NCI-H1694 treated with DMSO at 0.1 percent for 48 hours (cell line): ENCODE data around the gene NFATC1.
"Not testable (repeated sequence)": the region's sequence is repeated elsewhere in the genome, so short reads cannot be mapped to it uniquely, and the experiment has no call there.

Experiments used
- DNase-seq: peaks from one replicate; lab custom pipeline; 2025; lab: John Stamatoyannopoulos, UW

Gene NFATC1

DNA sequence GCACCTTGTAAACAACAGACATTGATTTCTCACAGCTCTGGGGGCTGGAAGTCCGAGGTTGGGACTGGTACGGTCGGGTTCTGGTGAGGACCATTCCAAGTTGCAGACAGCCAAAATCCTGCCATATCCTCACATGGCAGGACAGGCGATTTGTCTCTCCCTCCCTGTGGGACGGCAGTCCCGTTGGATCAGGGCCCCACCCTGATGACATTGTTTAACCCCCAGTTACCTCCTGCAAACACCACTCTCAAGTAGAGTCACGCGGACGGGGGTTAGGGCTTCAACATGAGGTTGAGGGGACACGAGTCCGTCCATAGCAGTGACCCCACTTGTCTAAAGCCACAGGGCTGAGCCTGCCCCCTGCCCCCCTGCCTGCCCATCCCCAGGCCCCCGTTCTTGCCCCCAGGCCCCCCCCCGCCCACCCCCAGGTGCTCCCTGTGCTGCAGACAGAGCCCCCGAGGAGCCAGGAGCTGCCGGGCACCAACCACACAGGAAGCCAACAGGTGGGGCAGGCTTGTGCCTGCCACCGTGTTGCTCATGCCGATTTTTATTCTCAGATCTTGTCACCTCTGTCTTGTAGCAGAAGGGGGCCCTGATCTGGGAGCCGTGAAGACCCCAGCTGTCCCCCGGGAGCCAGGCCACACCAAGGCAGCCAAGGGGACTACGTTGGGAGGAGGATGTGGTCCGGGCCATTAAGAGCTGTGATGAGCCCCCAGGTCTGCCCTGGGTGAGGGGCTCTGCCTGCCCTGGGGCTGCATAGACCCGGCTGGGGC lies 82.2 kb downstream of the NFATC1 start:
- DNase-seq = no peak

GRCh38 chr18:79478484-79479115 lies 82.9 kb downstream of the NFATC1 start:
- DNase-seq = no peak

- DNase-seq = no peak
Measured at GRCh38 chr18:79479116-79479760, 83.5 kb downstream of the NFATC1 start.

DNA sequence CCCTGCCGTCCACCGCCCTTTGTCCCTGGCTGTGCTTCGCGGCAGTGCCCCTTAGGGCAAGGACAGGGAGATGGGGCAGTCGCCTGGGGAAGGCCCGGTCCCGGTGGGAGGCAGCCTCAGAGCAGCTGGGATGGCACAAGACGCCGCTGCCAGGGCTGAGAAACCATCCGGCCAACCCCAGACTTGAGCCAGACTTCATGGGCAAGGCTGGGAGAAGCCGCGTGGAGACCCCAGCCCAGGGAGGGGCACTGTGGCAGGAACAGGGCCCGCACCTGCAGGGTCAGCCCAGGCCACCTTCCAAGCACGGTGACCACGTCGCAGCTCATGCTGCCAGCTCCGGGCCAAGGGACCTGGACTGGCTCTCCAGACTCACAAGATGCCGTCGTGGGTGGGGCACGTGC lies 84.0 kb downstream of the NFATC1 start:
- no peak for DNase-seq

- DNase-seq = no peak
Measured at GRCh38 chr18:79480171-79481045, 84.7 kb downstream of the NFATC1 start.

DNA sequence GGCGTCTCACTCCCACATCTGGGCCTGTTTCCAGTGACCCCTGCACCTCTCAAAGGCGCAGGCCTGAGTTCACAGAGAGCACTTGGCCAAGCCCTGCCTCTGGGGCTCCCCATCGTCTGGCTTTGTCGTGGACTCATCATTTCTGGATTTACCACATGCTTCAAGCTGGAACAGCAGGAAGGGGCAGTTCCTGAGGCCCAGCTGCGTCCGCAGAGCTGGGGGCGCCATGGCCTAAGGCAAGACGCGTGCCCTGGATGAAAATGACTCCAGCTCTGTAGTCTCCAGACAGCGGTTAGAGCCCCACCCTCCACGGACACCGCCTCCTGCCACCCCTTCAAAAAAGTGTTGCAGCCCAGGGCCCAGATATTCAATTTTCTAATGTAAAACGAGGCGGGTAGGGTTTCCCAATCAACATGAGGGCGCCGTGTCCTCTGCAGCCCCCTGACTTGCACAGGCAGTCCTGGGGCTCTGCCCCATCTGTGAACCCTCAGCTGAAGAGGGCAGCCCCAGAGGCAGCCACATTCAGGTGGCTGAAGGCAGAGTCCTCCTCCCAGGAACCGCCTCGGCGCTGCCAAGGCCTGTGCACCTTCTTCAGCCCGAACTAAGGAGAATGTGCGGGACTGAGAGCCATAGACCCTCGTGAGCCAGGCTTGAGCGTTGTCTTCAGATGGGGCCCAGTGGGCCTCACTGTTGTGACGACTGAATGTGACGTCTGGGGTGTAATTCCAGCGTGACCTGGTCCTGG lies 85.5 kb downstream of the NFATC1 start:
- no peak for DNase-seq

- DNase-seq = not testable (repeated sequence)
Measured at GRCh38 chr18:79483393-79483792, 87.7 kb downstream of the NFATC1 start.

- no peak for DNase-seq
Measured at GRCh38 chr18:79483971-79484491, 88.3 kb downstream of the NFATC1 start.

GRCh38 chr18:79484661-79485621 lies 89.2 kb downstream of the NFATC1 start:
- DNase-seq = no peak

- peak; percentile 29 for DNase-seq
Measured at GRCh38 chr18:79485788-79486355, 90.1 kb downstream of the NFATC1 start.

DNA sequence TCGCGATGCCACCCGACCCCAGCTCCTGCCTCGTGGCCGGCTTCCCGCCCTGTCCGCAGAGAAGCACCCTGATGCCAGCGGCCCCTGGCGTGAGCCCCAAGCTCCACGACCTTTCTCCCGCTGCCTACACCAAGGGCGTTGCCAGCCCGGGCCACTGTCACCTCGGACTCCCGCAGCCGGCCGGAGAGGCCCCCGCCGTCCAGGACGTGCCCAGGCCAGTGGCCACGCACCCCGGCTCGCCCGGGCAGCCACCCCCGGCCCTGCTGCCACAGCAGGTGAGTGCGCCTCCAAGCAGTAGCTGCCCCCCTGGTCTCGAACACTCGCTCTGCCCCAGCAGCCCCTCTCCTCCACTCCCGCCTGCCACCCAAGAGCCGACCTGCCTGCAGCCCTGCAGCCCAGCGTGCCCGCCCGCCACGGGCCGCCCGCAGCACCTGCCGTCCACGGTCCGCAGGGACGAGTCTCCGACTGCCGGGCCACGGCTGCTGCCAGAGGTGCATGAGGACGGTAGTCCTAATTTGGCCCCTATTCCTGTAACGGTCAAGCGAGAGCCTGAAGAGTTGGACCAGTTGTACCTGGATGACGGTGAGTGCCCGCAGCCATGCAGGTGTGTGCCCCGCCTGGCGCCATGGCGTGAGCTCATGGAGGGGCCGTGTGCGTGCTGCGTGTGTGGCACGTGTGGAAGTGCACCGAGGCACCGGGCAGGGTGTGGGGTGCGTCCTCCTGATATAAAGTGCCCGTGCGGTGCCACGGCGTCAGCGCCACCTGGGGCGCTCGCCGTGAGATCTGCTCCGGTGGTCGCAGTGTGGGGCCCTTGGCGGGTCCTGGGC lies 90.8 kb downstream of the NFATC1 start:
- no peak for DNase-seq

DNA sequence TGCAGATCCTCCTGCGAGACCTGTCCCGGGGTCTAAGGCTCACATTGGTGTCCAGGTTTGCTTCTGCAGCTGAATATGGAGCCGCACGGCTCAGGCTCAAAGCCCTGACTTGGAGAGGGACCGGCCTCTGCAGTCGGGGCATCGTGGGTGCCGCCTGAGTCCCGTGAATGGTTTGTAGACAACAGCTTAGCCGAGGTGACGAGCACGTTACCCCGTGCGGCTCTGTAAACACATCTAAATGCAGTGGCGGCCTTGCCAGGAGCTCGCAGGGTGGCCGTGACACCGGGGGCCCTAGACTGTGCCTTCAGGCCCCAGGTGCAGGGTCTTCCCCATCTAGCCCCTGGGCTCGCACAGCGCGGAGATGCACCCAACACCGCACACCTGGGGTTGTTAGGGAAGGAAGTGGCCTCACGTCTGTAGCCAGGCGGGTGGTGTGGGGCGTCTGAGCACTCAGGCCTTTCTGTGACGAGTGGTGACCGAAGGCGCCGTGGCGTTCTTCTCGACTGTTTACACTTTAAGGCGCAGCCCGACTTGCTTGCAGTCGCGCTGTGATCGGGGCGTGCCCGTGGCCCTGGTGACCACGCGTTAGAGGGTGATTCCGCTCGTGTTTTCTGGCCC lies 91.6 kb downstream of the NFATC1 start:
- DNase-seq = no peak

DNA sequence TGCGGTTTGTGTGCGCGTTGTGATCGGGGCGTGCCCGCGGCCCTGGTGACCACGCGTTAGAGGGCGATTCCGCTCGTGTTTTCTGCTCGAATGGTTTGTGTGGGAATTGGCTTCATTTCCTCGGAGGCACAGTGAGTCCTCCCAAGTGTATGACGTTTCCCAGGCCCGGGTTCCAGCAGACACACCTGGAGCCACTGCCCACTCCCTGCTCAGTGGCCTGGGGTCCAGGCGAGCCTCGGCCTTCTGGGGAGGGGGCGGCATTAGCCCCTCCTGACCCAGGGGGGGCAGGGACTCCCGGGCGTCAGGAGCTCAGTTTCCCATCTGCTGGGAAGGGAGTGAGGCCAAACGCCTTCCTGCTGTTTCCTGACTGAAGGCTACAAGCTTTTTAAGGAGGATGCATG lies 92.1 kb downstream of the NFATC1 start:
- DNase-seq = no peak

- DNase-seq = no peak
Measured at GRCh38 chr18:79488311-79489050, 92.8 kb downstream of the NFATC1 start.

DNA sequence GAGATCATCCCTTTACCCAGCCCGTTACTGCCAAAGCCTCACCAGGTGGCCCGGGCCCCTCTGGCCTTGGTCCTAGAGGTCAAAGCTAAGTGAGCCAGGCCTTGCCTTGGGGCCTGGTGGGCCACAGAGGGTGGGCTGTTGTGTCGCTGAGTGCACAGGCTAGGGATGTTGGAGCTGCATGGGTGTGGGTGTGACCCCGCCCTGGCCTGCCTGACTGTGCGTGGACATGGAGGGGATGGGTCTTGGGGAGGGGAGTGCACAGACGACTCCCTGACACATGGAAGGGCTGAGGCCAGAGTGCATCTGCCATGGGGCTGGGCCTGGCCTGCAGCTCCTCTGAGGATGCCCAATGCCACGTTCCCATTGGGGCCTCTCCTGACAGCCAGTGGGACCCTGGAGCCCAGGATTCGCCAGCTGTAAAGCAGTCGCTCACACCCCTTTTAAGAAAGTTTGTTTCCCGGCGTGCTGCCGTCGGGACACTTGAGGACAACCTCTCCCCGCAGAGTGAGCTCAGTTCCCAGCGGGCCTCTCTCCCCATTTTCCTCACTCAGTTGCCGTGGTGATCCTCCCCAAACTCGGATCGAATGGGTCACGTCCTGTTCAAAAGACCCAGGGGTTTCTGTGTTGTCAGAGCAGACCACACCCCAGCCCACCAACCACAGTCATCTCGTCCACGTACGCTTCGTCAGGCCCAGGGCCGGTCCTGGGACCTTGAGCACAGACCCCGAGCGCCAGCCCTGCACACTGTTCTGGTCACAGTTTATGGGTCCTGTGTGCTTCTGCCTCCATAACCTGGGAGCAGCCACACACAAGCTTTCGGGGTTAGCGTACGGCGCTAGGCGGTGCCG lies 93.5 kb downstream of the NFATC1 start:
- no peak for DNase-seq

- no peak for DNase-seq
Measured at GRCh38 chr18:79489899-79490625, 94.3 kb downstream of the NFATC1 start.
